NCI-H446 treated with DMSO at 0.1 percent for 48 hours (cell line): ENCODE measurements around the gene SNRPA.

Experiments used
- DNase-seq: peaks from one replicate; lab custom pipeline; 2025; lab: John Stamatoyannopoulos, UW

Gene SNRPA

DNA sequence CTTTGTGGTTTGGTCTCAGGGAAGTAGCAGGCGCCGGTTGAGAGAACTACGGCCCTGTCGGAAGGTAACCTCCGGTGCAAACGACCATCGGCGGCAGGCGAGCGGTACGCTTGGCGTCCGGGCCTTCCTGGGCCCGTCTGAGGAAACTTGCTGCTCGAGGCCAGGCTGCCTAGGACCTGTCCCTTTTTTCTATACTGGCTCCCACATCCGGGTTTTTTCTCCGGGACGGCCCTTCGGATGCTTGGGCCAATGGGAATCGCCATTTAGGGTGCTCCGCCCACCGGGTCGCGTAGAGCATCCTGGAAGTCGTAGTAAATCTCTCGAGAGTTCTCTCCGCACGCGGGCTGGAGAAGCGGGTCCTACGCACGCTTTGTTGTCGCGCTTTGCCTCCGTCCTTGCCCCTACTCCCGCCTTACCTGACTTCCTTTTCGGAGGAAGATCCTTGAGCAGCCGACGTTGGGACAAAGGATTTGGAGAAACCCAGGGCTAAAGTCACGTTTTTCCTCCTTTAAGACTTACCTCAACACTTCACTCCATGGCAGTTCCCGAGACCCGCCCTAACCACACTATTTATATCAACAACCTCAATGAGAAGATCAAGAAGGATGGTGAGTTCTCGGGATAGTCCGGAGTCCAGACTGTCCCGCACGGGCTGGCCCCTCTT, at the start of gene SNRPA:
TSS of gene SNRPA (plus strand) at position 330 of the 664 bp plus-strand sequence. CDS start at position 536, 206 bp downstream.
- peak; percentile 96 for DNase-seq

GRCh38 chr19:40701758-40702157, 49.2 kb upstream of the SNRPA start:
- DNase-seq, result no peak

- no peak for DNase-seq
Measured at GRCh38 chr19:40702337-40703012, 48.5 kb upstream of the SNRPA start.

DNA sequence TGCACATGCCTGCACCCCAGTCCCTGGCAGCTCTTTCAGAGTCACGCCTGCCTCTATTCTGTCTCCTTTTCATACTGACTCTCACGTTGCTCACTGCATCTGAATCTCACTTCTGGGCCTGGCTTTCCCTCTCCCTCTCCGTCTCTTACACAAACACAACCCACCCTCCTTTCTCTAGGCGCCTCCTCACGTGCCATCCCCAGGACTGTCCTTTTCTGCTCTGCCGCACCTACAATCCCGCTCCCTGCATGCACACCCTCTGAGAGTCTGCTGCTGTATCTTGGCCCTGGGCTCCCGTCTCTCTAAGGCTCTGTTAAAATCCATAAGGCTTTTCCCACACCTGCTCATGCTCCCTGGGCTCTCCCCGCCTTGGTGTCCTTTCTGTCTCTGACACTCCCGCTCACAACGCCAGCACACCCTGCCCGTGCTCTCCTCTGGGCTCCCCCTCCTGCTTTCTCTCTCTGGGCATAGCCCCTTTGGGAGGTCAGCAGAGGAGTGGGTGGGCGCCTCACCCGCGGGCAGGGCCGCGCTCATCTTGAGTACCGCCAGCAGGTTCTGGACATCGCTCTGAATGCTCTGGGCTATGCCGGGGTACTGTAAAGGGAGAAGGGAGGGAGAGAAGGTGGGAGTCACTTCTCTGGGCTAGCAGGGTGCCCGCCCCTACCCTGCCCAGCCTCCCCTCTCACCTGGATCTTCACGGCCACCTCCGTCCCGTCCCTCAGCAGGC, 47.8 kb upstream of the SNRPA start:
- DNase-seq, result no peak

GRCh38 chr19:40704491-40705361, 46.3 kb upstream of the SNRPA start:
- no peak for DNase-seq

- no peak for DNase-seq
Measured at GRCh38 chr19:40705362-40705651, 45.7 kb upstream of the SNRPA start.

DNA sequence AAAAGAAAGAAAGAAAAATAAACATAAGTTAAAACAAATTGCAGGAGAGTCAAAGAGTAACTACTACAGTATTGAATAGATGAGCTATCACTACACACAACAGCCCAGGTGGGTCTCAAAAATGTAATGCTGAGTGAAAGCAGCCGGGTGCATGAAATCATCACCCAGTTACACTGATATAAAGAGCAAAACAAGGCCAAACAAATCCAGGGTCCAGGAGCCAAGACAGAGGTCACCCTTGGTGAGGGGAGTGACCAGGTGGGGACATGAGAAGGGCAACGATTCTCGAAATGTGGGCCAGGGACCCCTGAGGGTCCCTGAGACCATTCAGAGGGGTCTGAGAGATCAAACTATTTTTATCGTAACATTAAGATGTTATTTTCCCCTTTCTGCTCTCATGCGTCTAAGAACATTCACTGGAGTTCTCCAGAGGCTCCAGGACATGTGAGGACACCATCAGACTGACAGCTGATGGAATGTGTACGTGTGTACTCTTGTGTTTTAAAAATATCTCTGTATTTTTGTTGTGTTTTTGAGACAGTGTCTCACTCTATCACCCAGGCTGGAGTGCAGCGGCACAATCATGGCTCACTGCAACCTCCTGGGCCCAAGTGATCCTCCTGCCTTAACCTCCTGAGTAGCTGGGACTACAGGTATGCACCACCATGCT, 44.9 kb upstream of the SNRPA start:
- DNase-seq, result no peak

DNA sequence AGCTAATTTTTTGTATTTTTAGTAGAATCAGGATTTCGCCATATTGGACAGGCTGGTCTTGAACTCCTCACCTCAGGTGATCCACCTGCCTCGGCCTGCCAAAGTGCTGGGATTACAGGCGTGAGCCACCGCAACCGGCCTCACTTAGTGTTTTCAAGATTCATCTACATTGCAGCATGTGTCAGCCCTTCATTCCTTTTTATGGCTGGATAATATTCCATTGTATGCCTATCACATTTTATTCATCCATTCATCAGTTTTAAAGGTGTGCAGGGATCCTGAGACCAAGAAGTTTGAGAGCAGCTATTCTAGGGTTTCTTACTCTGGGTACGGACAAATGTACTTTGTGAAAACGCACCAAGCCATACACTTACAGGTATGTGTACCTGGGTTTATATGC, 43.4 kb upstream of the SNRPA start:
- DNase-seq, result no peak

GRCh38 chr19:40709817-40710216, 41.2 kb upstream of the SNRPA start:
- DNase-seq, result no peak

DNA sequence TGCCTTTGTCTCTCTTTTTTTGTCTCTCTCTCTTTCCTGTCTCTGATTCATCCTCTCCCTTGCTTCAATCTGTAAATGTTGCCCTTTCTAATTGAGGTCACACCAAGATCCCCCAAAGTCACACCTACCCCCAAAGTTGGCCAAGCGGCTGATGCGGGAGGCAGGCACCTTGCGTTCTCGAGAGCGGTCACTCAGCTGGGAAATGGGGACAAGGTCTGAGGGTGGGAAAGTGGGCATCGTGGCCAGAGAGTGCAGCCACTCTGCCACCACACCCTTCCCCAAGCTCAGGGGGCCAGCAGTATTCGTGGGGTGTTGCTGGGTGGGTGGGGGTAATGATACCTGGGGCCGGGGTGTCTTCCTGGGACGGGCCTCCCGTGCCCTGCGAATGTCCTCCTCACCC, 37.1 kb upstream of the SNRPA start:
- no peak for DNase-seq

GRCh38 chr19:40714441-40715299, 36.3 kb upstream of the SNRPA start:
- DNase-seq, result peak; percentile 82

DNA sequence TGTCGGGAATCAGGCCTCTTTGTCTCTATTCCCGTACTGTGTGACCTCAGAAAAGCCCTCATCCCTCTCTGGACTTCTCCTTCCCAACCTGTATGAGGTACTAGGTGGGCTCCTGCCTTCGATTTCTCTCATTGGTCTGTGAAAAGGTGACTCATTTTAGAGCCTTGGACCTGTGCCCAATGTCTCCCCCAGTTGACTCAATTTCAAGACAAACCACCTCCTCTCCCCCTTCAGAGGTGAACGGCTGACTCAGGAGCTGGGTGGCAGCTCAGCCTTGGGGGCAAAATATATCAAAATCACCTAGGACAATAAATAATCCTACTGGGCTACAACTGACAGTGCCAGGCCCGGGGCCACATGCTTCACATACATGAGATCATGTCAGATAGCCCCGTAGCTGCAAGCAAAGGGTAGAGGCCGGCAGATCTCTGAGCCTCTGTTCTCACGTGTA, 34.9 kb upstream of the SNRPA start:
- DNase-seq, result no peak

DNA sequence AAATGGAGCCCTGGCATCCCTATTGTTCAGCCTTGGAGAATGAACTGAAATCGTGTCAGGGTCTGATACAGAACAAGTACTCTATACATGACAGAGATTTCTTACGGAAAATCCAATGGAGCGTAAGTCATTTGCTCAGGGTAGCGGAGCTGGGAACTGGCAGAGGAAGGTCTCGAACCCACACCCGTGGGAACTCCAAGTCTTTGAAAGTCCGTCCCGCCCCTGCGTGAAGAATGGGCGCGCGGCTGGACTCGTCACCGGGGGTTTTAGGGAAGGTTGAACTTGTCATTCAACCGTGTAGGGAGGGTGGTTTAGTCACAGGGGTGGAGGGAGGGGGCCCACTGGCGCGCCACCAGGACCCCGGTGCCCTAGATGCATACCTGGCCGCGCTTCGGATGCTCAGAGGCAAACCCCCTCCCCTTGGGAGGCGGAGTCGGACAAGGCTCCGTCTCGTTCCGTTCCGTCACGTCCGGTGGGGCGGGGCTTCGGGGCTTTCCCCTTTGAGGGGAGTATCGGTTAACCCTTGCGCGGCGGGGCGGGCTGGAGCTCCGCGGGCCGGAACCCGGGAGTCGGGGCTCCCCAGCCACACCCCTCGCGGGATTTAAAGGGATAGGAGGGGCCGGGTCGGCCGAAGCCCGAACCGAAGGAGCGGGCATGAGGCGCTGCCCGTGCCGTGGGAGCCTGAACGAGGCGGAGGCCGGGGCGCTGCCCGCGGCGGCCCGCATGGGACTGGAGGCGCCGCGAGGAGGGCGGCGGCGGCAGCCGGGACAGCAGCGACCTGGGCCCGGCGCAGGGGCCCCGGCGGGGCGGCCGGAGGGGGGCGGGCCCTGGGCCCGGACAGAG, 34.3 kb upstream of the SNRPA start, which contains the start of the genes COQ8B and ITPKC:
TSS of gene COQ8B (minus strand) at position 405 of the 843 bp plus-strand sequence. CDS start 2,254 bp downstream, outside the sequence.
TSS of gene ITPKC (plus strand) at position 631 of the 843 bp plus-strand sequence. CDS start at position 655, 24 bp downstream.
- peak; percentile 90 for DNase-seq

DNA sequence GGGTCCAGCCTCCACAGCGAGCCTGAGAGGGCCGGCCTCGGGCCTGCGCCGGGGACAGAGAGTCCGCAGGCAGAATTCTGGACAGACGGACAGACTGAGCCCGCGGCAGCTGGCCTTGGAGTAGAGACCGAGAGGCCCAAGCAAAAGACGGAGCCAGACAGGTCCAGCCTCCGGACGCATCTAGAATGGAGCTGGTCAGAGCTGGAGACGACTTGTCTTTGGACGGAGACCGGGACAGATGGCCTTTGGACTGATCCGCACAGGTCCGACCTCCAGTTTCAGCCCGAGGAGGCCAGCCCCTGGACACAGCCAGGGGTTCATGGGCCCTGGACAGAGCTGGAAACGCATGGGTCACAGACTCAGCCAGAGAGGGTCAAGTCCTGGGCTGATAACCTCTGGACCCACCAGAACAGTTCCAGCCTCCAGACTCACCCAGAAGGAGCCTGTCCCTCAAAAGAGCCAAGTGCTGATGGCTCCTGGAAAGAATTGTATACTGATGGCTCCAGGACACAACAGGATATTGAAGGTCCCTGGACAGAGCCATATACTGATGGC, 33.6 kb upstream of the SNRPA start:
- DNase-seq, result no peak

DNA sequence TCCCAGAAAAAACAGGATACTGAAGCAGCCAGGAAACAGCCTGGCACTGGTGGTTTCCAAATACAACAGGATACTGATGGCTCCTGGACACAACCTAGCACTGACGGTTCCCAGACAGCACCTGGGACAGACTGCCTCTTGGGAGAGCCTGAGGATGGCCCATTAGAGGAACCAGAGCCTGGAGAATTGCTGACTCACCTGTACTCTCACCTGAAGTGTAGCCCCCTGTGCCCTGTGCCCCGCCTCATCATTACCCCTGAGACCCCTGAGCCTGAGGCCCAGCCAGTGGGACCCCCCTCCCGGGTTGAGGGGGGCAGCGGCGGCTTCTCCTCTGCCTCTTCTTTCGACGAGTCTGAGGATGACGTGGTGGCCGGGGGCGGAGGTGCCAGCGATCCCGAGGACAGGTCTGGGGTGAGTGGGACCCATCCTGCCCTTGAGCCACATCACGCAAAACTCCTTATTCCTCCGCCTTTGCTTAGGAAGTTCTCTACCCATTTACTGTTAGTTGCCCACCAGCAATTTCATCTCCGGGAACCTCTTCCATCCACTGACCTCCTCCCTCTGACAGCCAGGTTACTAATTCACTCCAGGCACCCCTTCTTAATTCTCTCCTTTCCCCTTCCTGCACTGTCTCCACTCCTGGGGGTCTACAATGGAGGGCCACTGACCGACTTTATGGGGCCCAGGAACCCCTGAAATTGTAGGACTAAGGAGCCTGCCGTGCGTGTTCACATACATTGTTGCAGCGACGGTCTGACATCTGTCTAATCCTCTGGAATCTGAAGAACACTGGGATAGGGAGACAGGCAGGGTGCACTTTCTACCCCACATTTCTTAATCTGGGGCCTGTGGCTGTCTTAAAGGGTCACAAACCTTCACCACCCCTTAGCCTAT, 32.9 kb upstream of the SNRPA start:
- DNase-seq, result no peak

DNA sequence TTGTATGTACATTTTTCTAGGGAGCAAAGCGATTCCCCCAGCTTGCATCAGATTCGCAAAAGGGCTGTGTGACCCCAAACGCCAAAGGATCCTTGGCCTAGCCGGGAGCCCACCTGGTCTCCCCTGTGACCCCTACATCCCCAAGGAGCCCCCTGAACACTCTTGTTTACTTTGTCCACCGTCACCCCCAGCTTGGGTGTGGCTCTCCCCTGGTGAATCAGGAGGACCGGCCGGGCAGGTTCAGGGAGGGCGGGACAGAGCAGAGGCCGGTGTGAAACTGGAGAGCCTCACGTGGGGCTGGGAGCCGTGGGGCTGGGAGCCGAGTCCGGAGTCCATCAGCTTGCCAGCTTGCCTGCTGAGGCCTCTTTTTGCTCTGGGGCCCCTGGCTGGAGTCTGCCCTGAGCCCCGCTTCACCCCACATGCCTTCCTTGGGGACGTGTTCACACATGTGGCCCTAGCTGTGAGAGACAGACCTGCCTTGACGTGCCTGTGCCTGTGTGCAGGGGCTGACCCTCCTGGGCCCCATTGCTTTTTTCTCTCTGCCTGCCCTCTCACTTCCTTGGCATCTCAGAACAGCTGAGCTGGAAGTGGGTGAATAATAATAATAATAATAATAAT, 32.1 kb upstream of the SNRPA start:
- DNase-seq, result no peak

GRCh38 chr19:40719414-40719894, 31.5 kb upstream of the SNRPA start:
- DNase-seq, result no peak

DNA sequence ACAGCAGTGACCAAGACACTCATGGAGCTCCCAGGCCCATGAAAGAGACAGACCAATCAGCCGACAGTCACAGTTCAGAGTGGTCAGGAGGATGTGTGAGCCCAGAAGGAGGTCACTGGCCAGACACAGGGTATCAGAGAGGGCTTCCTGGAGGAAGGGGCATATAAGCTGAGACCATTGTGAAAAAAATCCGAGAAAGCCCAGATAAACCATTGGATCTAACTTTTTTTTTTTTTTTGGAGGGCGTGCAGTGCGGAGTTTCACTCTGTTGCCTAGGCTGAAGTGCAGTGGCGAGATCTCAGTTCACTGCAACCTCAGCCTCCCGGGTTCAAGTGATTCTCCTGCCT, 29.9 kb upstream of the SNRPA start:
- DNase-seq, result no peak
